Fibroblast of lung (primary cell): ENCODE measurements around the gene CAPN2.

Source experiments
- CTCF ChIP-seq, 2 donors: IDR thresholded peaks in 1 of 2; conservative IDR thresholded peaks in 1 of 2; 1 replicate in 1 of 2; 2 replicates in 1 of 2; pipeline ENCODE4 v1.5.1; 2011 to 2012; ENCODE audit warnings: low read length in 2 of 2, control low read depth in 1 of 2, inconsistent platforms in 1 of 2, low read depth in 1 of 2, mild to moderate bottlenecking in 1 of 2
- EZH2 ChIP-seq: IDR thresholded peaks from 2 replicates; pipeline ENCODE4 v1.5.1; 2012; ENCODE audit warnings: low read length, control low read depth, mild to moderate bottlenecking; ENCODE audit errors: missing control alignments

- TF ChIP-seq CTCF (conservative IDR thresholded peaks at IDR 0.05 in 1 of 2, IDR thresholded peaks at IDR 0.05 in 1 of 2; ENCODE audit: low read depth in 1 of 2, low read length in 2 of 2), result no peak
- TF ChIP-seq EZH2, result no peak
These were observed 101.3 kb downstream of the CAPN2 start for GRCh38 chr1:223813645-223814044.
